IPS DF 6.9 (cell line): Measurements from ENCODE around the gene ARHGEF10L.
A peak's percentile ranks its signal among the peaks of the same experiment; 100 is the strongest.

Source experiments
- DNase-seq: peaks from one replicate; pipeline ENCODE4 v3.0.0-alpha.2; 2013; ENCODE audit warnings: low read depth, low spot score
- H3K27ac ChIP-seq: one replicate; pipeline ENCODE4 v1.5.1; 2013; ENCODE audit warnings: low read length, control low read depth
- H3K27me3 ChIP-seq: 2 replicates; pipeline ENCODE4 v1.6.1; 2013; ENCODE audit warnings: mild to moderate bottlenecking, low read length; ENCODE audit not compliant: control insufficient read depth, insufficient read depth
- H3K36me3 ChIP-seq: 2 replicates; pipeline ENCODE4 v1.6.1; 2013; ENCODE audit warnings: low read length; ENCODE audit not compliant: control insufficient read depth, insufficient read depth
- H3K4me1 ChIP-seq: 2 replicates; pipeline ENCODE4 v1.6.1; 2013; ENCODE audit warnings: low read length; ENCODE audit not compliant: control insufficient read depth, insufficient read depth
- H3K4me3 ChIP-seq: 2 replicates; pipeline ENCODE4 v1.5.1; 2013; ENCODE audit warnings: mild to moderate bottlenecking, low read length
- H3K9me3 ChIP-seq: 2 replicates; pipeline ENCODE4 v1.6.1; 2013; ENCODE audit warnings: low read length, inconsistent platforms; ENCODE audit not compliant: control insufficient read depth, insufficient read depth
- WGBS: extraction: QIAGEN DNeasy Blood & Tissue Kit; methylation state at CpG from one replicate; pipeline ENCODE4 v1.1.7; 2013; ENCODE audit warnings: mixed read lengths, missing lambda C conversion rate; ENCODE audit not compliant: insufficient read length, insufficient coverage; 5-methylcytosine and 5-hydroxymethylcytosine counted together

ARHGEF10L gene

DNA sequence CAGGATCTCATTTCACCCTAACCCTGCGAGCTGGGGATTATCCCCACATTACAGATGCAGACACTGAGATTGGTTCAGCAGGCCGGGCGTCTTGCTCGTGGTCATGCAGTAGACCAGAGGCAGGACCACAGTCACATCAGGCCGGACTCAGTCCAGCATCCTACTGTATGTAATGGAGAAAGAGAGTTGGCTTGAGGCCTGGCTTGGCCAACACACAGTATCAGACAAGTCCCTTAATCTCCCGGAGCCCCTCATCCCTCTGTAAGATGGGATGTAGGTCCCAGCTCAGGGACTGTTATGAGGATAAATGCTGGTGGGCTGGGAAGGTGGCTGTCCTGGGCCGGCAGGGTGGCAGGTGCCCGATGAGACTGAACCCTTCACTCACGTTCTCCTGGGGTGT, 149.5 kb downstream of the ARHGEF10L start:
- DNase-seq: no peak
- no peaks in the 10 kb centered on the region for H3K9me3 ChIP-seq
- H3K27me3 ChIP-seq: no peaks in the 10 kb centered on the region; the same call in 1 of the 2 replicates
- H3K4me3 ChIP-seq: no peak overlapping the region
- H3K36me3 ChIP-seq: peaks cover 8% of the 10 kb centered on the region; the same call in 1 of the 2 replicates
- H3K4me1 ChIP-seq: no peaks in the 10 kb centered on the region
- H3K27ac ChIP-seq: no peak overlapping the region
- no CpG with 5 or more reads among the region's 9 CpGs for WGBS

- H3K27ac ChIP-seq: no peak overlapping the region
- WGBS: no CpG with 5 or more reads among the region's 11 CpGs
- peaks cover 8% of the 10 kb centered on the region for H3K36me3 ChIP-seq
Measured at GRCh38 chr1:17690906-17691634, 151.6 kb downstream of the ARHGEF10L start.

GRCh38 chr1:17692645-17693044, 153.1 kb downstream of the ARHGEF10L start:
- Histone ChIP-seq H3K4me1 (peaks cover 1% of the 10 kb centered on the region; the same call in 1 of the 2 replicates), H3K36me3 (peaks cover 5% of the 10 kb centered on the region), H3K4me3 (no peak overlapping the region), H3K9me3 (no peaks in the 10 kb centered on the region), H3K27me3 (no peaks in the 10 kb centered on the region), H3K27ac (no peak overlapping the region)
- WGBS: no CpG with 5 or more reads among the region's 9 CpGs
- DNase-seq: no peak

More at GRCh38 chr1:17690906-17691634, 151.6 kb downstream of the ARHGEF10L start:
- H3K9me3 ChIP-seq: no peaks in the 10 kb centered on the region
- H3K4me3 ChIP-seq: no peak overlapping the region
- H3K27me3 ChIP-seq: no peaks in the 10 kb centered on the region
- H3K4me1 ChIP-seq: no peaks in the 10 kb centered on the region
- no peak for DNase-seq

DNA sequence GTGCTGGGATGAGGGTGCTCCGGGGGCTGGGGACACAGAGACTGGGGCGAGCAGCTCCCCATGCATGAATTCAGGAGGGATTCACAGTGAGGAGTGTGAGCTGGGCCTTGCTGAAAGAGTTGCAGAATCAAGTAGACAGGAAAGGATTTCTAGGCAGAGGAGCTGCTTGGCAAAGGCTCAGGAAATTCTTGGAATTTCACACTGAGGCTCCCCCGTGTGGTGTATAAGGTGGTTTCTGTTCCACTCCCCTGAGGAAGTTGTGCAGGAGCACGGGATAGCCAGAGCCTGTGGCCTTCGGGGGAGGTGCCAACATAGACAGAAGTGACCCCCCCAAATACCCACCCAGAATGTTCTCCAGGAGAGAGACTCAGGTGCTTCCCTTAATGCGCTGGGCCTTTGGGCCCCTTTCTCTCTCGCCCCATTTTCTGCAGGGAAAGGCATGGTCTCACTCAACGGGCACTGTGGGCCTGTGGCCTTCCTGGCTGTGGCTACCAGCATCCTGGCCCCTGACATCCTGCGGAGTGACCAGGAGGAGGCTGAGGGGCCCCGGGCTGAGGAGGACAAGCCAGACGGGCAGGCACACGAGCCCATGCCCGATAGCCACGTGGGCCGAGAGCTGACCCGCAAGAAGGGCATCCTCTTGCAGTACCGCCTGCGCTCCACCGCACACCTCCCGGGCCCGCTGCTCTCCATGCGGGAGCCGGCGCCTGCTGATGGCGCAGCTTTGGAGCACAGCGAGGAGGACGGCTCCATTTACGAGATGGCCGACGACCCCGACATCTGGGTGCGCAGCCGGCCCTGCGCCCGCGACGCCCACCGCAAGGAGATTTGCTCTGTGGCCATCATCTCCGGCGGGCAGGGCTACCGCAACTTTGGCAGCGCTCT, 157.2 kb downstream of the ARHGEF10L start:
- Histone ChIP-seq H3K27me3 (no peaks in the 10 kb centered on the region), H3K9me3 (no peaks in the 10 kb centered on the region)
- WGBS: no CpG with 5 or more reads among the region's 42 CpGs

GRCh38 chr1:17697458-17697857, 158.0 kb downstream of the ARHGEF10L start:
- no peak overlapping the region for H3K27ac ChIP-seq

More for the DNA sequence above, 157.2 kb downstream of the ARHGEF10L start:
- DNase-seq: peak; percentile 43
- Histone ChIP-seq H3K27ac (no peak overlapping the region), H3K4me1 (peaks cover 3% of the 10 kb centered on the region; the same call in 1 of the 2 replicates), H3K4me3 (no peak overlapping the region), H3K36me3 (no peaks in the 10 kb centered on the region; the same call in 1 of the 2 replicates)

DNA sequence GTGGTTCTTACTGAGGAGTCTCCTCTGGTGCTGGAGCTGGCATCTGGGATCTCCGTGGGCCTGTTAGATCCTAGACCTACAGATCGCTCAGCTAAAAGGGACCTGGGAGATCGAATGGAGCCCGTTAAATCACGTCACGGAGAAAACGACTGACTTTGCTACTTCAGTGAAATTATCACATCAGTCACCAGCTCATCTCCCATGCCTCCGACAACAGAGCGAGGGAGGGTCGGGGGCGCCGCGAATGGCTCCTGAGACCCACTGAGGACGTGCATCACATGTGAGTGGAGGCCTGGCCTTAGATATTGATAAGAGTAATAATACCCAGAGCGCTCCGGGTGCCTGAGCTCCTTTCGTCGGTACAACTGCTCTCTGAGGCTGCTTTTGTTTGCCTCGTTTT, 160.1 kb downstream of the ARHGEF10L start:
- no peak overlapping the region for H3K4me3 ChIP-seq

More at GRCh38 chr1:17697458-17697857, 158.0 kb downstream of the ARHGEF10L start:
- H3K4me3 ChIP-seq: no peak overlapping the region
- peaks cover 3% of the 10 kb centered on the region; the same call in 1 of the 2 replicates for H3K4me1 ChIP-seq
- DNase-seq: no peak
- H3K36me3 ChIP-seq: no peaks in the 10 kb centered on the region; the same call in 1 of the 2 replicates
- WGBS: 100% methylated on average over 1 of the region's 5 CpGs
- H3K9me3 ChIP-seq: no peaks in the 10 kb centered on the region
- no peaks in the 10 kb centered on the region for H3K27me3 ChIP-seq

DNA sequence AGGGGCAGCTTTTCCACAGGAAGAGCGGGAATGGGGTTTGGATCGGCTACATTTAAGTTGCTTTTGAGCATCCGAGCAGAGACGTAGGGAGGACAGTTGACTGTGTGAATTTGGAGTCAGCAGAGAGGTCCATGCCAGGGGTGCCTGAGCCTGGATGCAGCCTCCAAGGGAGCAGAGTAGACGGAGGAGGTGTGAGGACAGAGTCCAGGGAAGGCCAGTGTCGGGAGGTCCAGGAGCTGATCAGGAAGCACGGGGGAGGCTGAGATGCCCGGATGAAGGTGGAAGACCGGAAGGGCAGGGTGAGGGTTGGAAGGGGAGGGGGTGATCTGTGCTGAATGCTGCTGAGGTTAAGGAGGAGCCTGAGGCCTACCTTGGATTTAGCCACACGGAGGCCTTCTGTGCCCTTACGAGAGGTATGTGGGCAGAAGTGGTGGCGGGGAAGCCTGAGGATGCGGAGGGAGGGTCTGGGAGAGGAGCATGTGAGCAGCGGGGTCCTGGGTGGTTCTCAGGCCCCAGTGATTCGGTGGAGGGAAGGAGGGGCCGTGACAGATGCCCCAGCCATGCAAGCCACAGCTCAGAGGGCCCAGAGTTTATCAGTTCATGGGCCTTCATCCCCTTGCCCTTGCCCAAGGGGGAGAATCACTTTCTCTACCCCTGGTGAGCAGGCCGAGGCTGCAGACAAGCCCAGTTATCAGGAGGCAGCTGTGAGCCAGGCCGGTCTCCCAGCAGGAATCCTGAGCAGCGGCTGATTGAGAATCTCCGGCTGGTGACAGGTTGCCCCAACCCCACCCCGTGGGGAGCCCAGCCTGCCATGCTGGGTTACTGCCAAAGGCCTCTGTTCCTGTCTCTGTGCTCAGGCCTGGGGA, 161.7 kb downstream of the ARHGEF10L start:
- Histone ChIP-seq H3K36me3 (no peaks in the 10 kb centered on the region), H3K27ac (no peak overlapping the region), H3K4me1 (peaks cover 3% of the 10 kb centered on the region; the same call in 1 of the 2 replicates), H3K4me3 (no peak overlapping the region), H3K27me3 (no peaks in the 10 kb centered on the region), H3K9me3 (no peaks in the 10 kb centered on the region)
- WGBS: no CpG with 5 or more reads among the region's 21 CpGs
- no peak for DNase-seq

More for the DNA sequence above, 160.1 kb downstream of the ARHGEF10L start:
- Histone ChIP-seq H3K9me3 (no peaks in the 10 kb centered on the region), H3K27ac (no peak overlapping the region), H3K4me1 (peaks cover 3% of the 10 kb centered on the region; the same call in 1 of the 2 replicates), H3K27me3 (no peaks in the 10 kb centered on the region), H3K36me3 (no peaks in the 10 kb centered on the region; the same call in 1 of the 2 replicates)
- no peak for DNase-seq
- WGBS: no CpG with 5 or more reads among the region's 19 CpGs

- DNase-seq: no peak
- H3K4me3 ChIP-seq: no peak overlapping the region
- H3K27ac ChIP-seq: no peak overlapping the region
- H3K9me3 ChIP-seq: no peaks in the 10 kb centered on the region
- no peaks in the 10 kb centered on the region for H3K27me3 ChIP-seq
- WGBS: no CpG with 5 or more reads among the region's 7 CpGs
- peaks cover 2% of the 10 kb centered on the region; the same call in 1 of the 2 replicates for H3K4me1 ChIP-seq
- no peaks in the 10 kb centered on the region for H3K36me3 ChIP-seq
Measured at GRCh38 chr1:17704176-17704575, 164.7 kb downstream of the ARHGEF10L start.

- no peak overlapping the region for H3K27ac ChIP-seq
- H3K9me3 ChIP-seq: peaks cover 2% of the 10 kb centered on the region; the same call in 1 of the 2 replicates
- DNase-seq: no peak
- no CpG with 5 or more reads among the region's 10 CpGs for WGBS
- H3K27me3 ChIP-seq: no peaks in the 10 kb centered on the region
- no peaks in the 10 kb centered on the region for H3K36me3 ChIP-seq
- H3K4me1 ChIP-seq: no peaks in the 10 kb centered on the region
- no peak overlapping the region for H3K4me3 ChIP-seq
Measured at GRCh38 chr1:17706445-17706844, 166.9 kb downstream of the ARHGEF10L start.
